ENCODE data around the gene TSFM. TPM values are rescaled to one million over a fixed set of nuclear protein-coding genes. Genes with fewer than 3 reads are reported as not detected.

TSFM gene
- total RNA-seq, 1 experiment from 2014 or later: 40.3 TPM

DNA sequence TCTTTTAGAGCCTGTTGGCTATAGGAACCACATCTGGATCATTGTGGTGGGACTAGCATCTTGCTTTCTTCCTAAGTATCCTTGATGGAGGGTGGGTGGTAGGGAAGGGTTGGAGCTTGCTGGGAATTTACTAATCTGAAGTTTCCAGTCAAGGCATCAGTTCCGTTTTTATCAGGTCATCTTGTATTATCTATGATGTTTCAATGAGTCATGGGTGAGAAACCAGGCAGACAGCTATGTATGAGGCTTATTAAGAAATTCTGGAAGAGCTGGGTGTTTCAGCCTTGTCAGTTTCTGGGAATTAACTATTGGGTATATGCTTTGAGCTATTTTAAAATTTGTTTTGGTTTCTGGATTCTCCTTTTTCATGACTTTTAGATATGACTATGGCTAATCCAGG, 11.3 kb downstream of the TSFM start:
- H3K4me1 ChIP-seq (ENCODE audit: control insufficient read depth, insufficient read depth, low read length): no peaks in the 10 kb centered on the region
- TF ChIP-seq POLR2AphosphoS5 (IDR thresholded peaks at IDR 0.05; ENCODE audit: low read depth, low read length) (no peak), SIN3A (IDR thresholded peaks at IDR 0.05; ENCODE audit: borderline replicate concordance, insufficient read depth, low read depth, low read length) (no peak), TCF7L2 (IDR thresholded peaks at IDR 0.05; ENCODE audit: low read depth, low read length) (no peak)
- TF ChIP-seq, protein P1, sequence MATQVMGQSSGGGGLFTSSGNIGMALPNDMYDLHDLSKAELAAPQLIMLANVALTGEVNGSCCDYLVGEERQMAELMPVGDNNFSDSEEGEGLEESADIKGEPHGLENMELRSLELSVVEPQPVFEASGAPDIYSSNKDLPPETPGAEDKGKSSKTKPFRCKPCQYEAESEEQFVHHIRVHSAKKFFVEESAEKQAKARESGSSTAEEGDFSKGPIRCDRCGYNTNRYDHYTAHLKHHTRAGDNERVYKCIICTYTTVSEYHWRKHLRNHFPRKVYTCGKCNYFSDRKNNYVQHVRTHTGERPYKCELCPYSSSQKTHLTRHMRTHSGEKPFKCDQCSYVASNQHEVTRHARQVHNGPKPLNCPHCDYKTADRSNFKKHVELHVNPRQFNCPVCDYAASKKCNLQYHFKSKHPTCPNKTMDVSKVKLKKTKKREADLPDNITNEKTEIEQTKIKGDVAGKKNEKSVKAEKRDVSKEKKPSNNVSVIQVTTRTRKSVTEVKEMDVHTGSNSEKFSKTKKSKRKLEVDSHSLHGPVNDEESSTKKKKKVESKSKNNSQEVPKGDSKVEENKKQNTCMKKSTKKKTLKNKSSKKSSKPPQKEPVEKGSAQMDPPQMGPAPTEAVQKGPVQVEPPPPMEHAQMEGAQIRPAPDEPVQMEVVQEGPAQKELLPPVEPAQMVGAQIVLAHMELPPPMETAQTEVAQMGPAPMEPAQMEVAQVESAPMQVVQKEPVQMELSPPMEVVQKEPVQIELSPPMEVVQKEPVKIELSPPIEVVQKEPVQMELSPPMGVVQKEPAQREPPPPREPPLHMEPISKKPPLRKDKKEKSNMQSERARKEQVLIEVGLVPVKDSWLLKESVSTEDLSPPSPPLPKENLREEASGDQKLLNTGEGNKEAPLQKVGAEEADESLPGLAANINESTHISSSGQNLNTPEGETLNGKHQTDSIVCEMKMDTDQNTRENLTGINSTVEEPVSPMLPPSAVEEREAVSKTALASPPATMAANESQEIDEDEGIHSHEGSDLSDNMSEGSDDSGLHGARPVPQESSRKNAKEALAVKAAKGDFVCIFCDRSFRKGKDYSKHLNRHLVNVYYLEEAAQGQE (IDR thresholded peaks at IDR 0.05; ENCODE audit: insufficient read depth in 1 of 2, low read depth in 2 of 2, low read length in 1 of 2): no peak
- TF ChIP-seq, protein P2, sequence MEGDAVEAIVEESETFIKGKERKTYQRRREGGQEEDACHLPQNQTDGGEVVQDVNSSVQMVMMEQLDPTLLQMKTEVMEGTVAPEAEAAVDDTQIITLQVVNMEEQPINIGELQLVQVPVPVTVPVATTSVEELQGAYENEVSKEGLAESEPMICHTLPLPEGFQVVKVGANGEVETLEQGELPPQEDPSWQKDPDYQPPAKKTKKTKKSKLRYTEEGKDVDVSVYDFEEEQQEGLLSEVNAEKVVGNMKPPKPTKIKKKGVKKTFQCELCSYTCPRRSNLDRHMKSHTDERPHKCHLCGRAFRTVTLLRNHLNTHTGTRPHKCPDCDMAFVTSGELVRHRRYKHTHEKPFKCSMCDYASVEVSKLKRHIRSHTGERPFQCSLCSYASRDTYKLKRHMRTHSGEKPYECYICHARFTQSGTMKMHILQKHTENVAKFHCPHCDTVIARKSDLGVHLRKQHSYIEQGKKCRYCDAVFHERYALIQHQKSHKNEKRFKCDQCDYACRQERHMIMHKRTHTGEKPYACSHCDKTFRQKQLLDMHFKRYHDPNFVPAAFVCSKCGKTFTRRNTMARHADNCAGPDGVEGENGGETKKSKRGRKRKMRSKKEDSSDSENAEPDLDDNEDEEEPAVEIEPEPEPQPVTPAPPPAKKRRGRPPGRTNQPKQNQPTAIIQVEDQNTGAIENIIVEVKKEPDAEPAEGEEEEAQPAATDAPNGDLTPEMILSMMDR (IDR thresholded peaks at IDR 0.05): no peak
- ChIA-PET POLR2A (no interaction called here), CTCF (interaction anchor here (0.6 kb wide), 1 partner anchor 11 kb away, joined by 3 read pairs; the partner anchor contains the start of gene TSFM)
- H3K4me3 ChIP-seq (ENCODE audit: low read depth in 2 of 2, low read length in 2 of 2): no peak overlapping the region
- H3K27me3 ChIP-seq (ENCODE audit: control insufficient read depth, insufficient read depth, low read length): no peaks in the 10 kb centered on the region
- no peak overlapping the region for H3K27ac ChIP-seq (ENCODE audit: low read length)
- H3K9me3 ChIP-seq (ENCODE audit: control insufficient read depth, insufficient read depth, low read depth, low read length): no peaks in the 10 kb centered on the region
- in situ Hi-C loops (cut with HindIII; ENCODE audit: low pct_unique_long_range_greater_than_20kb, low sequenced_read_pairs): no loop called here
- BruUV-seq (replicated peaks): no TSS peak
- intact Hi-C loops (cut with micrococcal nuclease; ENCODE audit: unreplicated experiment): no loop called here
- DNase-seq (ENCODE audit: low read depth, low spot score): no peak
- H3K36me3 ChIP-seq (ENCODE audit: control insufficient read depth, insufficient read depth, low read length): peaks cover 6% of the 10 kb centered on the region
- ATAC-seq: peak; percentile 69

DNA sequence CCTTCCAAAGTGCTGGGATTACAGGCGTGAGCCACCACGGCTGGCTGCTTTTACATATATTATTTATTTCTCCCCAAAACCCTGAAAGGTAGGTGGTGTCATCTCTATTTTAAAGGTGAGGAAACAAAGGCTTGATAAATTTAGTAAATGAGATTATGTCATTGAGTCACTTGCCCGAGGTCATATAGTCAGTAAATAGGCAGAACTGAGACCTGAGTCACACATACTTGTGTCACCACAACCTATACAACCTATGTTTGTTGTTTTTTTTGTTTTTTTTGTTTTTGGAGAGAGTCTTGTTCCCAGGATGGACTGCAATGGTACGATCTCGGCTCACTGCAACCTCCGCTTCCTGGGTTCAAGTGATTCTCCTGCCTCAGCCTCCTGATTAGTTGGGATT, 12.8 kb downstream of the TSFM start:
- ATAC-seq (no peak), DNase-seq (ENCODE audit: low read depth, low spot score) (no peak)
- Histone ChIP-seq H3K9me3 (ENCODE audit: control insufficient read depth, insufficient read depth, low read depth, low read length) (no peaks in the 10 kb centered on the region), H3K4me3 (ENCODE audit: low read depth in 2 of 2, low read length in 2 of 2) (no peak overlapping the region), H3K27ac (ENCODE audit: low read length) (no peak overlapping the region), H3K4me1 (ENCODE audit: control insufficient read depth, insufficient read depth, low read length) (no peaks in the 10 kb centered on the region), H3K27me3 (ENCODE audit: control insufficient read depth, insufficient read depth, low read length) (no peaks in the 10 kb centered on the region), H3K36me3 (ENCODE audit: control insufficient read depth, insufficient read depth, low read length) (peaks cover 6% of the 10 kb centered on the region)
- no TSS peak for BruUV-seq (replicated peaks)
- no peak for TF ChIP-seq POLR2AphosphoS5 (IDR thresholded peaks at IDR 0.05; ENCODE audit: low read depth, low read length)
- TF ChIP-seq, protein P2 (IDR thresholded peaks at IDR 0.05): no peak
- TF ChIP-seq, protein P1 (IDR thresholded peaks at IDR 0.05; ENCODE audit: insufficient read depth in 1 of 2, low read depth in 2 of 2, low read length in 1 of 2): no peak
- TF ChIP-seq SIN3A (IDR thresholded peaks at IDR 0.05; ENCODE audit: borderline replicate concordance, insufficient read depth, low read depth, low read length): no peak
- no peak for TF ChIP-seq TCF7L2 (IDR thresholded peaks at IDR 0.05; ENCODE audit: low read depth, low read length)
- intact Hi-C loops (cut with micrococcal nuclease; ENCODE audit: unreplicated experiment) (no loop called here), in situ Hi-C loops (cut with HindIII; ENCODE audit: low pct_unique_long_range_greater_than_20kb, low sequenced_read_pairs) (no loop called here)
- POLR2A ChIA-PET: no interaction called here
- CTCF ChIA-PET: no interaction called here

All from Panc1 (cell line).